ENCODE results near the gene CGRRF1.

Gene CGRRF1

GRCh38 chr14:54579621-54580020 lies 69.9 kb downstream of the CGRRF1 start:
- DNase-seq: no peak

- no peak for DNase-seq
These were observed 71.2 kb downstream of the CGRRF1 start for GRCh38 chr14:54580933-54581332.

GRCh38 chr14:54582334-54582733 lies 72.6 kb downstream of the CGRRF1 start:
- no peak for DNase-seq

- no peak for DNase-seq
These were observed 74.4 kb downstream of the CGRRF1 start for GRCh38 chr14:54584097-54584496.

GRCh38 chr14:54585214-54585613 lies 75.5 kb downstream of the CGRRF1 start:
- no peak for DNase-seq
